Measurements from ENCODE around the gene VILL.
A peak's percentile ranks its signal among the peaks of the same experiment; 100 is the strongest.

- peak; percentile 70 to 80 for TF ChIP-seq POLR2AphosphoS5 (IDR thresholded peaks at IDR 0.05)
- TF ChIP-seq CTCF (IDR thresholded peaks at IDR 0.05) = peak in 4 of 6 experiments; percentile 6 to 32 (median 10)
- TF ChIP-seq EP300 (IDR thresholded peaks at IDR 0.05) = no peak
Measured at GRCh38 chr3:37993820-37994638, 3.4 kb downstream of the VILL start.

Measured in upper lobe of left lung (tissue), 4 donors.